NCI-H2227 (cell line): ENCODE results near the gene FAM200A.
A peak's percentile ranks its signal among the peaks of the same experiment; 100 is the strongest.
"Not testable (repeated sequence)": the region's sequence is repeated elsewhere in the genome, so short reads cannot be mapped to it uniquely, and the experiment has no call there.

ENCODE experiments used
- DNase-seq: peaks from one replicate; lab custom pipeline; 2025; ENCODE audit not compliant: unreplicated experiment; lab: John Stamatoyannopoulos, UW

Gene FAM200A

DNA sequence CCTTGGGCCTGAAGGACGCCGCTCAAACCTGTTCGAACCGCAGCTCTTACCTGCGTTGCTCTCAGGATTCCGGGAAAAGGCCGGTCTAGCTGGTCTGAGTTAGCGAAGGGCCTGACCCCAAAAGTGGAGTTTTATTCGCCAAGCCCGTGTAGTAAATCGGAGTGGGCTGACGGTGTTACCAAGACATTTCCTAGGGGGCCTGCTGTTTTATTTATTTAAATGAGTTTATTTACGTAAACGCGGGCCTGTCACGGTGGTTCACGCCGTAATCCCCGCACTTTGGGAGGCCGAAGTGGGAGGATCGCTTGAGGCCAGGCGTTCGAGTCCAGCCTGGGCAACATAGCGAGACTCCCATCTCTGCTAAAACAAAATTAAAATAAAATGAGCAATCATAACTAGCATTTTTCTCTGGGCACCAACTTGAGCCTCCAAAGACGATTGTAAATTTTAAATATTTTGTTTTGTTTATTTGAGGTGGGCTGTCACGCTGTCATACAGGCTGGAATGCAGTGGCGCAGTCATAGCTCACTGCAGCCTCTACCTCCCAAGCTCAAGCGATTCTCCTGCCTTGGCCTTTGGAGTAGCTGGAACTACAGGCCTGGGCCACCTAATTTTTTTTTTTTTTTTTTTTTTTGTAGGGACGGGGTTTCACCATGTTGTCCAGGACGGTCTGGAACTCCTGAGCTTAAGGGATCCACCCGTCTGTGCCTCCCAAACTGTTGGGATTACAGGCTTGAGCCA lies 7.4 kb upstream of the FAM200A start:
- DNase-seq: no peak

DNA sequence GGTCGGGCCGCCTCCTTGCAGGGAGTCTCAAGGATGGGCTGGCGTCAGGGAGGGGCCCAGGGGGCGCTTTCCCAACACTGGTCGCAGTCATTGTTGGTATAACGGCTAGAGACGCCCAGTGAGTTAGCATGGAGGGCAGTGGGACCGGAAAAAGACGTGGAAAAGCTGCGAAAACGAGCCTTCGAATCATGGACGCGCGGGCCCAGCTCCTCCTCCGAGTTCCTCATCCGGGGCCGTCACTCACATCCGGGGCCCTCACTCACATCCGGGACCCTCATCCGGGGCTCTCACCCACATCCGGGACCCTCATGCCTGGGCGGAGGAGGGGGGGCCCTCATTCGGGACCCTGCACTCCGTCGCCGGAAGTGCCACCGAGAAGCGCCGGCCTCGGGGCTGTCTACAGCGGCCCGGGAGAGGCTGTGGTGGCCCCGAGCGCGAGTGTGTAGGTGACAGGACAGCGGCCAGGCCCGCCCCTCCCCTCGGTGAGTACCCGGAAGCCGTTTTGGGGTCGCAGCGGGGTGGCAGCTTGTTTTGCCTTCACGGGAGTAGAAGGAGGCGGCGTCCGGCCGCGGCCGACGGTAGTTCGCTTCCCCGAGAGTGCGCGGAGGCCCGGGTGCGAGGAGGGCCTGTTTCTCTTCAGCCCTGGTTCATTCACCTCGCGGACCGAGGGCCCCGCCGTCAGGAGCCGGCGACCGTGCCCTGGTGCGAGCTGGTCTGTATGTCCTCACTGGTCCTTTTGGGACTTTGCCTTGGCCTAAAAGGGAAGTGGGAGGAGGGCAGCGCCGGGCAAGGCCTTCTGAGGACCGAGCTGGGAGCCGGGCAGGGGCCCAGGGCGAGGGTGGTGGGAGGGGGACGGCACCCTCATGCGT lies 6.6 kb upstream of the FAM200A start, which contains the start of gene ZNF655:
ZNF655 (plus strand) TSS at position 337 of the 869 bp plus-strand sequence. CDS start 1,918 bp downstream, outside the sequence.
- DNase-seq: peak; percentile 98

DNA sequence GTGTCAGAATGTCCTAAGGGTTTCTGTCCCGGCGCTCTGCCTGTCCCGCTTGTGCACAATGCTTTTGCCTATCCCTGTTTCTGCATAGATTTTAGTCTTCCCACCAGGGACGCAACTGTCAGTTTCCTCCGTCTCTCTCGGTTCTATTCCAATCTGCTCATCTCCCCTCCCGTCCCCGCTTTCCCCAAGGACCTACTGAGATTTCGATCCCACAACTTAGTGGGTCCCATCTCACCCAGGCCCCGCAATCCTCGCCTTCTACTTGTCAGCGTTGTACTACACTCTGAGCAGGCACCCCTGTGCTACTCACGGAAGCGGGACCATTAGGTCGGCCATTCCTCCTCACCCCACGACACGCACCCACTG lies 6.0 kb upstream of the FAM200A start:
- no peak for DNase-seq

- no peak for DNase-seq
These were observed 5.3 kb upstream of the FAM200A start for GRCh38 chr7:99557196-99557607.

DNA sequence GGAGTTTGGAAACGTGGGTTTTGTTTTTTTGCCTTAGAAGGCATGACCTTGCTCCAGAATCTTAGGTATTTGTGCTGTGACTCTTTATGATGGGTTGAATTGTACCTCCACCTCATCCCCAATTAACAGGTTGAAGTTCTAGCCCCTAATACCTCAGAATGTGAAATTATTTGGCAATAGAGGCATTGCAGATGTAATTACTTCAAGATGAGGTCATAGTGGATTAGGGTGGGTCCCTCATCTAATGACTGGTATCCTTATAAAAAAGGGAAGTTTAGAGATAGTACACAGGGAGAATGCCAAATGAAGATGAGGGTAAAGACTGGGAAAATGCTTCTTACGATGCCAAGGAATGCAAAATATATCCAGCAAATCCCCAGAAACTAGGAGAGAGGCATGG lies 3.0 kb upstream of the FAM200A start:
- no peak for DNase-seq

DNA sequence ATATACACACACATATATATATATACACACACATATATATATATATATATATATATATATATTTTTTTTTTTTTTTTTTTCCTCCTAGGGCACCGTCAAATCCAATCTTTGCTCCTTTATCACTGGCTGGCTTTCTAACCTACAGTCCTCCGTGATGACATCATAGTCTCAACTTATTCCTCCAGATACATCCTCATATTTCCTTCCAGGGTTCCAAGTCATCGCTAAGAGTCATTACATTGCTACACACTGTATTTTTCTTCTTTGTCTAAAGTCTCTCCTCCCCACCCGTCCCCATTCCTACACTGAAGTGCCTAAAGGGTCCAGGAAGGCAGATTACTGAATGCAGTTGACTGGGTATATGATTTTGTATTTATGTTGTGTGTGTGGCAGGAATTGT lies 1.1 kb upstream of the FAM200A start:
- DNase-seq: no peak

DNA sequence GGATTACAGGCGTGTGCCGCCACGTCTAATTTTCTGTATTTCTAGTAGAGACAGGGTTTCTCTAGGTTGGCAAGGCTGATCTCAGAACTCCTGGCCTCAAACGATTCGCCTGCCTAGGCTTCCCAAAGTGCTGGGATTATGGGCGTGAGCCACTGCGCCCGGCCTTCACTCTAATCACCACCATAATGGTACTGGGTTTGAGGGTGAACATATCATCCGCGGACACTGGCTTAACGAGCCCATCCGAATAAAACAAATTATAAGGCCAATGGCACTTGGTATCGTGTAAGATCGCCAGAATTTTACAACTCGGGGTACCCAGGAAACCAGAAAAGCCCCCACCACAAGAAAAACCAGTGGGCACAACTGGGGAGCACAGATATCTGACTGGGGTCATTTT lies 580 bp downstream of the FAM200A start:
- no peak for DNase-seq

- DNase-seq: not testable (repeated sequence)
These were observed 2.4 kb downstream of the FAM200A start for GRCh38 chr7:99549545-99549944.

DNA sequence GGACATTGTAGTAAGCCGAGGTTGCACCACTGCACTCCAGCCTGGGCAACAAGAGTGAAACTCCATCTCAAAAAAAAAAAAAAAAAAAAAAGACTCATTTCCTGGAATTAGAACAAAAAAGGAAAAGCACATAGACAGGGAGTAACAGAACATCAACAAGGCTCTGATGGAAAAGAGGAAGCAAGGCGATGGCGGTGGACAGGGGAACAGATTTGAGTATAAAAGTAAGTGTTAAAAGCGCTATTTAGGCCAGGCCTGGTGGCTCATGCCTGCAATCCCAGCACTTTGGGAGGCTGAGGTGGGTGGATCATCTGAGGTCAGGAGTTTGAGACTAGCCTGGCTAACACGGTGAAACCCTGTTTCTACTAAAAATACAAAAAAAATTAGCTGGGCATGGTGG lies 6.6 kb downstream of the FAM200A start:
- DNase-seq: not testable (repeated sequence)

DNA sequence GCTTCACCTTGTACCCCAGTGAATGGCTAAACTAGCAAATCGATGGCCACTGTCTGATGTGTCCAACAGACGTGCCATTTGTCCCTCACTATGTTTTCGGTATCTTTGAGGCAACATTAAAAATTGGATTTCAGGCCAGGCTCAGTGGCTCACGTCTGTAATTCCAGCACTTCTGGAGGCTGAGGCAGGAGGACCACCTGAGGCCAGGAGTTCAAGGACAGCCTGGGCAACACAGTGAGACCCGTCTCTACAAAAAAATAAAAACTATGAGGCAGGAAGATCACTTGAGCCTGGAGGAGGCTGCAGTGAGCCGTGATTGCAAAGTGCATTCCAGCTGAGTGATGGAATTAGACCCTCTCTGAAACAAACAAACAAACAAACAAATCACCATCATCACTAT lies 8.0 kb downstream of the FAM200A start:
- DNase-seq: no peak

- no peak for DNase-seq
These were observed 8.7 kb downstream of the FAM200A start for GRCh38 chr7:99543081-99543671.

GRCh38 chr7:99541212-99541611 lies 10.7 kb downstream of the FAM200A start:
- DNase-seq: no peak

GRCh38 chr7:99540542-99540941 lies 11.4 kb downstream of the FAM200A start:
- DNase-seq: no peak

DNA sequence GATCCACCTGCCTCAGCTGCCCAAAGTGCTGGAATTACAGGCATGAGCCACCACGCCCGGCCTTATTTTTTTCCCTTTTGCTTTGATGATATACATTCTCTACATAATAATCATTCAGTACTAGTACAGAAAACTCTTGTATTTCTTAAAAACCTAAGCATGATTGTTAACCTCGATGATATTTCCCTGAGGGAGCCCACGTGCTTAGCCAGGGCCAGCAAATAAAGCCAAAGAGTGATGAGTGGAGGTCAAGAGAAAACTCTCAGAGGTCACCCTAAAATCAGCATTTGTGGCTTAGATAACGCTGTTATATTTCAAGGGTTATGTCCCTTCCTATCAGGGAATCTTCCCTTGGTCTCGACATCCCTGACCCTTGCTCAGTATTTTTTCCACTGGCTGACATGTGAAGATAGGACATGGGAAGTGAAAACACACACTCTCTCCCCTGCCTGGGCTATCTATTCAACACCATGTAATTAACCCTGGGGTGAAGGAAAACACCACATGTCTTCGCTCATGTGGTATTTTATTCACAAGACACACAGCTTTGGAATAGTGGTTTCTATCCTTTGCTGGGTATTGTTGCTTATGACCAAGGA lies 12.6 kb downstream of the FAM200A start:
- DNase-seq: no peak

- DNase-seq: no peak
These were observed 16.2 kb downstream of the FAM200A start for GRCh38 chr7:99535667-99536066.

- no peak for DNase-seq
These were observed 20.6 kb downstream of the FAM200A start for GRCh38 chr7:99531354-99531765.

- no peak for DNase-seq
These were observed 26.0 kb downstream of the FAM200A start for GRCh38 chr7:99525713-99526440.

GRCh38 chr7:99521399-99521798 lies 30.5 kb downstream of the FAM200A start:
- no peak for DNase-seq

- DNase-seq: no peak
These were observed 37.9 kb downstream of the FAM200A start for GRCh38 chr7:99514050-99514449.

DNA sequence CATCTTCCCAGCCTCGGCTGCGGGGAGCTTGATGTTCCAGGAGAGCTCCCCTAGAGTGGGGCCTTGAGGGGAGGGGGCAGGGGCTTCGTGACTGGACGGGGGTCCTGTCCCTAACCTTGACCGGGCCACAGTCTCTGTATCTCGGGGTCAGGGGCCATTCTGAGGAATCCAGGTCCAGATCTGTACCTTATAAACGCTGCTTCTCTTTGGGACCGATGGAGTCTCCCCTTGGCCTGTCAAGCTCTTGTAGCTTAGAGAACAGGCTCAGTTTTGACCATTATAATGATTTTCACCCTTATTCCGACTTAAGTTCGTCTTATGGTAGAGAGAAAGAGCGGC lies 46.6 kb downstream of the FAM200A start:
- DNase-seq: no peak
